Hepatocyte (in vitro differentiated cells): ENCODE results near the gene CHST11.

Source experiments
- CTCF ChIP-seq: fragments of 200-600 bp; sonication (generic); IDR thresholded peaks from 2 replicates; pipeline ENCODE4 v1.5.1; 2016; ENCODE audit warnings: antibody characterized with exemption, mild to moderate bottlenecking; ENCODE audit not compliant: poor library complexity
- EZH2 ChIP-seq: fragments of 200-600 bp; sonication (generic); IDR thresholded peaks from 2 replicates; pipeline ENCODE4 v1.6.1; 2016; ENCODE audit warnings: antibody characterized with exemption, mild to moderate bottlenecking, borderline replicate concordance
- EZH2phosphoT487 ChIP-seq: fragments of 200-600 bp; sonication (generic); IDR thresholded peaks from one replicate; pipeline ENCODE4 v1.6.1; 2018; ENCODE audit warnings: antibody characterized with exemption, mild to moderate bottlenecking, low read depth, moderate library complexity; ENCODE audit not compliant: unreplicated experiment, severe bottlenecking

- TF ChIP-seq EZH2 = no peak
- TF ChIP-seq CTCF = no peak
- TF ChIP-seq EZH2phosphoT487 = no peak
Measured at GRCh38 chr12:104707794-104708558, 251.2 kb downstream of the CHST11 start.
